Measurements from ENCODE around the gene LIMS1.

GRCh38 chr2:108570416-108570815 is 36.1 kb downstream of the LIMS1 start:
- TF ChIP-seq CTCF (IDR thresholded peaks at IDR 0.05; ENCODE audit: extremely low read depth in 1 of 2, insufficient read depth in 1 of 2, low read depth in 1 of 2, low read length in 2 of 2) (no peak), POLR2AphosphoS5 (IDR thresholded peaks at IDR 0.05; ENCODE audit: insufficient read depth, low read depth, low read length) (no peak), MAX (IDR thresholded peaks at IDR 0.05; ENCODE audit: insufficient read depth, insufficient read length) (no peak)

Data from endothelial cell of umbilical vein (primary cell).